NCI-H446 treated with DMSO at 0.1 percent for 48 hours (cell line): ENCODE results near the gene NT5DC3.

ENCODE experiments used
- DNase-seq: peaks from one replicate; lab custom pipeline; 2025; lab: John Stamatoyannopoulos, UW

NT5DC3 gene

DNA sequence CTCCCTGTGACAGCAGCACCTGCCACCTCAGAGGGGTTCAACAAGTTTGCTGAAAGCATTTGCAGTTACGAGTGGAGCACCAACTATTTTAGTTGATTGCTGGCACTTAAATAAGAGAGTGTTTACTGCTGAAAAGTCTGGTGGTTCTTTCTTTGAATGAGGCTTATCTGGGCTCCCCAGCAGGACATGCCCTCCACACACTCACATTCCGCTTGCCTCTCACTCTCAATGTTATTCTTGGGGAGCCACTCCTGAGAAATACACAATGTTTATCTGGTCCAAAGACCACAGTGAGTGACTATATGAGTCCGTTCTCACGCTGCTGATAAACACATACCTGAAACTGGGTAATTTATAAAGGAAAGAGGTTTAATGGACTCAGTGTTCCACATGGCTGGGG, 31.9 kb downstream of the NT5DC3 start:
- no peak for DNase-seq

DNA sequence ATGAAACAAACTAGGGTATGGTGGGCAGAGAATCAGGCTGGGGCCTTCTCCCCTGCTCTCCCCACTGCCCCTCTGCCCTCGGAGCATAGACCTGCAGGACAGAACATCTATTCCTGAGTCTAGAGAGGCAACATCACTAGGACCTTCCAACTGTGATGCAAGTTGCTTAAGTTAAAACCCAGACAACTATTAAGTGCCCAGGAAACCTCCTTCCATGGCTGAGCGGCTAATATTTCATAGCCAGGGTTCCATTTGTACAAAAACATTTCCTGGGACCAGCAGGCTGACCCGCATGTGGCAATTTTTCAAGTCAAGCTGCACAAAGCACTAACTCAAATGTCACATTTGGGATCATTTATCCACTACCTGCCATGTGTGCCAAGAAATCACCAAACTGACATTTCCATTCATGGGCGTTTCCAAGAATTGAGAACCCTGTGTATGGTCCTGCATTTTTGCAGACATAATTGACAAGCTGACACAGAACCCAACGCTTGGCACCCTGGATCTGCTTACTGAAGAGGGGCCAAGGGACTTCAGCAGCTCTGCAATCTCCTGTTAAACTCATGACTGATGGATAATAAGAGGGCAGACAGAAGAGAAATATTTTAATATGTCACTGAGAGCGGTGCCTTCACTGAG, 32.7 kb downstream of the NT5DC3 start:
- DNase-seq = no peak

DNA sequence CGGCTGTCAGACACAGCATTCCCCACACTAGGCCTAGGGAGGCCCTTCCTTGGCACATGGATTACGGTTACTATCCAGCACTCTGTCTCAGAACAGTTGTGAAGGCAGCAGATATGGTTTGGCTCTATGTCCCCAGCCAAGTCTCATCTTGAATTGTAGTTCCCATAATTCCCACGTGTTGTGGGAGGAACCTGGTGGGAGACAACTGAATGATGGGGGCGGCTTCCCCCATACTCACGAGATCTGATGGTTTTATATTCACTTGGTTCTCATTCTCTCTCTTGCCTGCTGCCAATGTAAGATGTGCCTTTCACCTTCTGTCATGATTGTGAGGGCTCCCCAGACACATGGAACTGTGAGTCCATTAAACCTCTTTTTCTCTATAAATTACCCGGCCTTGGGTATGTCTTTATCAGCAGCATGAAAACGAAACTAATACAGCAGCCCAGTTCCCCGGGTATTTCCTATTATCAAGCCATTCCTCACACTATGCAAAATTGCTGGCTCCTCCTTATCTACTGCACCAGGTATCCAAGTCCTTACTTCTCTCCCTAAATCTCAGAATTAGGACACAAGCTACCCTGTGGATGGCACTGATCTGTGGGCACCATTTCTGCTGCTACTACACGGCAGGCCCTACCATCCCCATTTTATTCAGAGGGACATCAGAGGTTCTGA, 33.3 kb downstream of the NT5DC3 start:
- DNase-seq = no peak

DNA sequence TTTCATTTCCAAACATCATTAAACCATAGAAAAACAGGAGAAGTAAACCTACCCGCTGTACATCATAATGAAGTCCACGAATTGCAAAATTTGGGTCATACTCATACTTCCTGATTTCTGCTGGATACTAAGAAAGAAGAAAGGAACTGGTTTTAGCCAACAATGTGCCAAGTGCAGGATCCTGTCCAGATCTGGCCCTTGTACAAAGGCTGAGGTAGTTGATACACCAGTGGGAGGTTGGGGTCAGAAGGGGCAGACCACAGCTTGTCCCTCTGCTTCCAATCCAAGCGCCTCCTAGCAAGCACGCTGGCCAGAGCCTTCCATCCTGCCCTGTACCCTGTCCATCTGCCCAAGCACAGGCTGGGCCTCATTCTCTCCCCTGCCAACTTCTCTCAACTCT, 34.2 kb downstream of the NT5DC3 start:
- no peak for DNase-seq

DNA sequence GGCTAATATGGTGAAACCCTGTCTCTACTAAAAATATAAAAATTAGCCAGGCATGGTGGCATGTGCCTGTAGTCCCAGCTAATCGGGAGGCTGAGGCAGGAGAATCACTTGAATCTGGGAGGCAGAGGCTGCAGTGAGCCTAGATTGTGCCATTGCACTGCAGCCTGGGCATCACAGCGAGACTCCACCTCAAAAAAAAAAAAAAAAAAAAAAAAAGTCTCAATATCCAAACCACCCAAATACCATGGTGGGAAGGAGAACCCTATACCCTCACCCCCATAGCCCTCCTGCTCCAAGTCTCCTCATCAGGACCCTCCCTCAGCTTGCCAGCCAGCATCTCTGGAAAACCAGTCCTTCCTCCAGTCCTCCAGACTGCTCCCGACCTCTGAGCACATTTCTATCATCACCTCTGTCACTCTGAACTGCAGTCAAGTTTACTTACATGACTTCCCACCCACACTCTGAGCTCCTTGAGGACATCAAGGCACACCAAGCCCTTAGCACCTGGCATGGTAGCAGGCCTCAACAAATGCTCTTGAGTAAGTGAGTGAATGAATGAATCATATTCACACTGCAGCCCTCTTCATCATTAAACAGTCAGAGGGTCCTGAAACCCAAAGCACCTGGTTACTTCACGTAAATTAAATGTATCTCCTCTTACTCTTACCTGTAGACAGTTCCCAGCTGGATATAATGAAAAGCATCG, 35.2 kb downstream of the NT5DC3 start:
- DNase-seq = no peak

DNA sequence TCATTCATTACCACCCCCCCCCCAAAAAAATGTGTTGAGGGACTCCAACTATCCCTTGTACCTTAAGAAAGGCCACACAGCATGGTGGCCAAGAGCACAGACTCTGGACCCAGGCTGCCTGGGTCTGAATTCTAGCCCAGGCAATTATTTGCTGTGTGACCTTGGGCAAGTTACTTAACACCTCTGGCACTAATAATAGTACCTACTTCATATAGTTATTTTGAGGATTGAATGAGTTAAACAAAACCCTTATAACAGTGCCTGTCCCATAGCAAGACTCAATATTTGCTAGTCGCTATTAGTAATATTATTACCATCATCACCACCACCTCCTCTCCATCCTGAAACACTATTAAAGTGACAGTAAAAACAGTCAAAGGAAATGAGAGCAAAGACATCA, 37.2 kb downstream of the NT5DC3 start:
- DNase-seq = no peak

DNA sequence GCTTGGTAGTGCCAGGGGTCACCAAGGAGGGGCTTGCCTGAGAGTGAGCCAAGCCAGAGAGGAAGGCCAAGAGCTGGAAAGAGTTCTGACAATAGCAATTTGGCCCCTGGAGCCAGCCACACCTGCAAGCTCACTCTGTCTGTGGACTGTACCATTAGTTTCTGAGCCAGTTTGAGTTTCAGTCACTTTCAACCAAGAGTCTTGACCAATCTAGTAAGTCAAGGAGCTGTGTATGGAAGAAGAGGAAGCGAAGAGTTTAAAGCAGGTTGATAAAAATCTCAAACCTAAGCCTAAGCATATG, 38.5 kb downstream of the NT5DC3 start:
- DNase-seq = no peak

DNA sequence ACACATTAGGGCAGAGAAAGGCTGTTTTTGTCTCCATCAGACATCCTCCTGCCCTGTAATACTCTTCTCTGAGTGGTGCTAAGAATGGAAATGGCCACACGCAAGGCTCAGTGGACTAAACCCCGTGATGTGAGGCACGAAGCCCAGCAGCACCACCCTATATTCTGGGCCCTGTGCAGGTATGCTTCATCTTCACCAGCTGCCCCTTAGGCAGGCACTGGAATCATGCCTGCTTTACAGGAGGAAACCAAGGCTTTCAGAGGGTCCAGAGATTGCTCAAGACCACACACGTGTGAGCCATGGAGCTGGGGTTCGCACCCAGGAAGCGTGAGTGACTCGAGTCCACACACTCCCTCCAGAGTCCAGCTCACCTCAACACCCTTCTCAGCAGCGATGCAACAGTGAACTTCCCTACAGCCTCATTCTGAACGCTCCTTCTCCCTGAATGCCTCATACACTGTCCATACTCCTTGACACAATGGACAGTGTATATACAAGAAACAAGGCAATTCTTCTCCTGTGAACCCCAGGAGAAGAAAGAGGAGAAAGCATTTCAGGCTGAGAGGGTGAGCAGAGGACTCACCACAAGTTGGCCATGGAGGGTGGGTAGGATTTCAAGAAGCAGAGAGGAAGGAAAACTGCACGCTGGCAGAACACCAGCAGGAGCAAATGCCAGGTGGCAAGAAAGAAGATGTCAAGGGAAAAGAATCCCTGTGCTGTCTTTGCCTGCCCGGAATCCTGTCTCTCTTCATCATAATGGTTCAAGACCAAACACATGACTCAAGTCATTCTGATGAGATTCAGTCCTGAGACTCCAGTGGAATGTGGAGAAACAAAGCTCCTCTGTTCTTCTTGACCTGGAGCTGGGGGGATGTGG, 39.1 kb downstream of the NT5DC3 start:
- no peak for DNase-seq

DNA sequence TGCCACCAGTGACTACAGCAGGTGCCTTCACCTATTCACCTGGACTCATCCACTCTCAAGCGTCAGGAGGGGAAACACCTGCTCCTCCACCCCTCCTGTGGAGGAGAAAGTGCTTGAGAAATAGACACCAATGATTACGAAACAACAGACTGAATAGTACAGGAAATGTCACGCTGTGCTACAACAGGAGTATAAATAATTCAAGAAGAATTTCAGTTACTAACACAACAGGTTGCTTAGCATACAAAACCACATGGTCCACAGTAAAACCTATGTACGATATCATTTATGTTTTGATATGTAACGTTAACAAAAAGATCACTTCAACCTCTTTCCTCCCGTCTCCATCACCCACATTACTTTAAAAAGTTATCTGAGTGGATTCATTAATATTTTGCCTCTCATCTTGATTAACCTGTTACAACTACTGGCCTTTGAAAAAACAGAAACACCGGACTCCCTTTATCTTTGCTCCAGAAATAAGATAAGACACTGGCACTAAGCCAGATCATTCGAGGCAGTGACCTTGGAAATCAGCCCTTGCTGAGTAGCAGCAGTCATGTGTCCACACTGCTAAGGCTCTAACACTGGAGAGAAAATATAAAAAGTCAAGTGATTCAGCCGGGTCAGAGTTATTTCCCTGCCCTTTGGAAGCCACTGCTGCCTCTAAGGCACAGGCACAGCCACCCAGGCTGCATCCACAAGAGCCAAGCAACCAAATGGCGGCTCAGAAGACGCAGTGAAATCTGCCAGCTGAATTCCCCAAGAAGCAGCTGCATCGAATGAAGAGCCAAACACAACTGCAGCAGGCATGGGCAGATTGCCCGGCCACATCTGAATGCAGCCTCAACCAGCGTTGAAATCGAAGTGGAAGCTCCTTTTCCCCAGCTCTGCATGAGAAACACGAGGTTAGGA, 40.9 kb downstream of the NT5DC3 start:
- DNase-seq = peak; percentile 62

DNA sequence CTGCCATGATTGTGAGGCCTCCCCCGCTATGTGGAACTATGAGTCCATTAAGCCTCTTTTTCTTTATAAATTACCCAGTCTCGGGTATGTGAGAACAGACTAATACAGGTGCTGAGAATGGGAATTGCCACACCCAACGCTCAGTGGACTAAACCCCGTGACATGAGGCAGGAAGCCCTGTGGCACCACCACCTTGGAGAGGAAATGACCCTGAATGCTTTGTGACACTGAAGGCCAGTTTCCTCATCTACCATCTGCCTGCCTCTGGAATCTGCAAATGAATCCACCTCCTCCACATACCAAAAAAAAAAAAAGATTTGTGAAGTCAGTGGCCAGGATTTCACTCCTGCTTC, 41.6 kb downstream of the NT5DC3 start:
- DNase-seq = no peak

DNA sequence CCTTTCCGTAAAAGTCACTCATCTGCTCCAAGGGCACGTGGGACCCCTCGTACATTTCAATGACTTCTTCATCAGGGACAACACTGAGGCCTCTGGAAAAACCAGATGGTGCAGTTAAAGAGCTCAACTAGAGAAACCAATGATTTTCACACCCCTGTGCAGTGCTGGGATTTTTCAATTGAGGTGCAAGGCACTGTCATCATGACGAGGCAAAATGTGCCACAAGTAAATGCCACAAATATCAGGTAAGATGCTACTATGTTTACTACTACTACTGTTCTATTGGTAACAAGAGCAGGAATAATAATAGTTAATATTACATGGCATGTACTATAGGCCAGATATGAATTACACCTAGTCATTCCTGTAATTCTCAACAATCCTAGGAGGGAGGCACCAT, 42.4 kb downstream of the NT5DC3 start:
- DNase-seq = no peak

DNA sequence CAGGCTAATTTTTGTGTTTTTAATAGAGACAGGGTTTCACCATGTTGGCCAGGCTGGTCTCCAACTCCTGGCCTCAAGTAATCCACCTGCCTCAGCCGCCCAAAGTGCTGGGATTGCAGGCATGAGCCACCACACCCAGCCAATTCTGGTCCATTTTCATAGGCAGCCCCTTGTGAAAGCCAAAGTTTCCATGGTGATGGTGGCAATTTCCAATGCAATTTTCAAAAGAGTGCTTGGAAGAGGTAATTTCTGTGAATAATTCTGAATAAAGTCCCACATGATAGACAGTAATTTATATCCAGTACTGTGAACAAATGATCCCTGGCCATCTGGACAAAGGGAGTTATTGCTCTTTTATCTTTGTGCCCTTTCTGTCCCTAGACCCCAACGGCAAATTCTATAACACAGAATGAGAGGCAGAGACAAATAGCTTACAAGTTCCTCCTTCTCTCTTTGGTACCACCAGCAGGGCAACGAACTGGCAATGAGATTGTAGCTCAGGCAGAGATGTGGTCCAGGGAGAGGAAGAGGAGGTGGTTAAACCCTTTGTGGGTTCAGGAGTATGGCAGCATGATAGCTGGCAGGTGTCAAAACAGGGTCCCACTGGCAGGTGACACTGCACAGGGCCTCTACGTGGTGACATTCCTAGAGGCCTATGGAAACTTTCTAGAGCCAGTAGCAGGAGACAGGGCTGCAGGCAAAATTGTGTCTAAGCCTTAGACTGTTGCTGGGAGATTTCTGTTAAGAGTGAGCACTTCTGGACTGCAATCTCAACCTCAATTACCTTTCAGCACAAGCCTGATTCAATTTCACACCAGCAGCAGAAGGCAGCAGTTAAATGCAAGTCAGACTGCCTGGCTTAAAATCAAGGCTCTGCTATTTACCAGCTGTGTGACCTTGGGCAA, 46.5 kb downstream of the NT5DC3 start:
- DNase-seq = no peak

DNA sequence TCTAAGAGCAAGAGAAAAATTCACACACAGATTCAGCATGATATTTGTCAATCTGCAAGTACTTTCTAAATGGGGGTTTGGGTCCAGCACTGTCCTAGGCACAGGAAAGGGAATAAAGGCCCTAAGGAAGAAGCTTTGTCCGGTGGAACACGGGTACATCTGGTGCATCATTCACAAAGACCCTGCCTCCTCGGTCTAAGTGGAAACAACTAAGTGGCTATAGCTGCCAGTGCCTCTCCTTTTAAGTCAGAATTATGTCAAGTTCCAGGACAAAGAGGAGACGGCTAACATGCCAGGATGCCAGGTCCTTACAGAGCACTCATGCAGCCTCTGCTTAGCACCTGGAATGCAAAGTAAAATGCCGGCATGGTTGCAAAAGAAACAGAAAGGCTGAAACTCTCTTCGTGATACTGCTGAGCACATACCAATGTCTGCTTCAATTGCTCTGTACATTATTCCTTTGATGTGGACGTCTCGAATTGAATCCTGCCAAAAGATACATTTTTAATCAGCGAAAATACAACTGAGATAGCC, 47.5 kb downstream of the NT5DC3 start:
- DNase-seq = no peak

DNA sequence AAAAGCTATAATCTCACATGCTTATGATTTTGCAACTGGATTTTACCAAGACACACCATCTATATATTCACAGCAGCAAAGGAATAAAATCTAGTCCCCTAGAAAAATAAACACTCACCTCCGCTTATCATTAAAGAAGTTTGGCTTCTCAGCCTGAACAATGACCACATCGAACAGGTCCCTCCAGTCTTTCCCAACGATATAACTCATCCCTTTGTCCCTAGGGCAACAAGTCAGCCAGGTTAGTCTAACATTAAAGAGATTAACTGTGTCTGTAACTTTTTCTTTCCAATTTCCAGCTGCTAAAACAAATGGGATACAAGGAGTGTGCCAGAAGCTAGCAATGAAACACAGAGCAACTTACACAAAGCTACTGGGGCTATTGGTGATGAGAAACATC, 48.0 kb downstream of the NT5DC3 start:
- DNase-seq = no peak

DNA sequence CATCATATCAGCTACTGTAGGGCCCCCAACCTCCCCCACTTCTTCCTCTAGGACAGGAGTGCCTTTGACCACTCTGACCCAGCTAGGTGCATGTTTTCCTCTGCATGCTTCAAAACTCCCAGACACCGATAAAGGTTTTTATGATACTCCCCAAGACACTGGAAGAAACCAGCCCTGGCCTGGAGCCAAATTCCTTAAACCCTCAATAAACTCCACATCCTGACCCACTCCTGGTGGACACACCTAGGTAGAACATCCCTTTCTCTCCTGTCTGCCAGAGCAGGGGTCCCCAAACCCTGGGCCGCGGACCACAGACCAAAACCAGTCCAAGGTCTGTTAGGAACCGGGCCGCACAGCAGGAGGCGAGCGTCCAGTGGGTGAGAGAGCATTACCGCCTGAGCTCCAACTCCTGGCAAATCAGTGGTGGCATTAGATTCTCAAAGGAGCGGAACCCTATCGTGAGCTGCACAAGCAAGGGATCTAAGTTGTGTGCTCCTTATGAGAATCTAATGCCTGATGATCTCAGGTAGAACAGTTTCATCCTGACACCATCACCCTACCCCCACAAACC, 49.6 kb downstream of the NT5DC3 start:
- DNase-seq = no peak

DNA sequence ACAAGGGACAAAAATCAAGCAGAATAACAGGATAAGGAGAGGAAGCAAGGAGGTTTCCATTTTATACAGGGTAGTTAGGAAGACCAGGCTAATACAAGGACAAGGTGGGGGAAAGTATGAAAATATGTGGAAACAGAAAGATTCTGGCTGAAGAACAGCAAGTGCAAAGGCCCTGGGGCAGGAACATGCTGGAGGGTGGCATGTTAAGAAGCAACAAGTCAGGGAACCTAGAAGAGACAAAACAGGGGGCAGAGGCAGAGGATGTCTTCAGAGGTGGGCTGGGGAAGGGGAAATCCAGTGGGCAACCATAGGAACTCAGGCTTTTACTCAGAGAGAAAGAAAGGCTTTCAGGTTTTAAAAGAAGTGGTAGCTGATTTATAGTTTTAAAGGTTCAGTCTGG, 54.8 kb downstream of the NT5DC3 start:
- no peak for DNase-seq

DNA sequence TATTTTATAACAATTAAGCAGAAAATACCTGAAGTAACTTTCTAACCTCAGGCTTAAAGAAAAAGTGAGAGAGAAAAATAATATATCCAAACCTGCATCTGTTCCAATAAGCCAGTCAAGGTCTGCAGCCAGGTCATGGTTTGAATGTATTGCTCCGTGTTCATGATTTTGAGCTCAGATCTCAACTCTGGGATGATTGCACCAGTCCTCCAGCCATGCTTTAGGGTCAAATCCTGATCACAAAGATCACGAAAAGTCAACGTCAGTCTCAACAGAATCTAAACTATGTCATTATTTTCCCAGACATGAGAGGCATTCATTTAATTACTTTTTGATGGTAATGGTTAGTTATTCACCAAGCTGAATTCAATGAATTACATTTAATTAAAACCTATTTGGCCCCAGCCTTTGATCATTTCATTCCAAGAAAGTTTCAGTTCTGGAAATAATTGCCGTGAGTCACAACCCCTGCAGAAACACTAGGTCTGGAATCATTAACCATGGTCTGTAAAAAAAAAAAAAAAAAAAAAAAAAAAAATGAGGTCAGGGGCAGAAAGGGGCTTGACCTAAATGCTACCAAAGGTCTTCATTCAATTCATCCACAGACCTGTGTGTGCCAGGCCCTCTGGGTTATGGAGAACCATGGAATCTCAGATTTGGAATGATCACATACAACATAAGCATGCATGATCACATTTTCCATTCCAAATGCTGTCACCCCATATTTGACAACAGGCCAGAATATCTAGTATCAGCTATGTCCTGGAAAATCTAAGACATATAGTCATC, 55.6 kb downstream of the NT5DC3 start:
- no peak for DNase-seq

DNA sequence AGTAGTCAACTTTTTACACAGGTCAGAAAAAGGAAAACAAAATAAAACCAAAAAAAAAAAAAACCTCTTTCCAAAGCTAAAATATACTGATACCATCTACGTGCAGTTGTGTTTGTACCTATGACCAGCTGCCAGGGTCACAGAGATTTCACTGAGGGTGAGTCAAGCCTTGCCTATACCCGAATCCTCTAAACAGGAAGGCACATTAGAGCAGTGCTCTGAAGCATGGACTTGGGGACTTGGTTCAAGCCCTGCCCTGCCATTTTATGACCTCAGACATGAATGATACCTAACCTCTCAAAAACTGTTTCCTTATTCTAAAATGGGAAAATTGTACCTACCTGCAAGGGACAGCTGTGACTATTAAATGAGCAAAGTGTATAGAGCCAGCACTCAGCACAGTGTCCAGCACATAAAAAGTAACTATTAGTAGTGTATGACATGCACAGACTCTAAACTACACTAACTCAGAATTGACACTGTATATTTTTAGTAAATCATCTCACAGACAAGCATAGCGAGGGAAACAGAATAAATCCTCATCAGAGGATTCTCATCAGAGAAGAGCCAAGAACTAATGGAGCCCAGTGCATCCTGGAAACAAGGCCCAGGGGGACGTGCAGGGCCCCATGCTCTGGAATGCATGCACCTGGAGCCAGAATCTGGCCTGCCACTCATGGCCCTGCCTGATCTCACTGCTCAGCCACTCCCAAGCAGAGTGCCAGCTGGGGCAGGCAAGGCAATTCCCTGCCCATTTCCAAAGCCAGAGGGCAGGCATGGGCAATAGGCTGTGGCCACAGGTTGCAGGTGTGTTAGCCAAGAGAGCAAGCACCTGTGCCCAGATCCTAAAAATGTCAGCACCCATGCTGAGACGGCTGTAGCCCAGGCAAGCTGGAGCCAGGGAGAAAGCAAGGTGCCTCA, 57.0 kb downstream of the NT5DC3 start:
- no peak for DNase-seq
